Activated CD8-positive, alpha-beta T cell treated with anti-CD3 and anti-CD28 coated beads for 36 hours (primary cell): ENCODE data around the gene CIDEA. TPM values are rescaled to one million over a fixed set of nuclear protein-coding genes. Genes with fewer than 3 reads are reported as not detected.

ENCODE experiments used
- ATAC-seq: fragments of 200-7000 bp; cut with Tn5 transposase; one replicate; pipeline ENCODE4 v1.10.0; 2021; ENCODE audit warnings: mild to moderate bottlenecking, moderate library complexity
- CTCF ChIA-PET: fragments of 350-600 bp; sonication (Branson Sonifier 250); formaldehyde crosslinking; loops from one replicate; lab custom pipeline; 2021; ENCODE audit warnings: antibody characterized with exemption; lab: Charles Lee
- POLR2A ChIA-PET: fragments of 350-600 bp; sonication (Branson Sonifier 250); formaldehyde crosslinking; loops from one replicate; lab custom pipeline; 2021; ENCODE audit warnings: antibody characterized with exemption; lab: Charles Lee
- DNase-seq: peaks from one replicate; pipeline ENCODE4 v3.0.0-alpha.2; 2020
- H3K27ac Mint-ChIP-seq: one replicate; pipeline ENCODE4 v1.8.0; 2021; ENCODE audit warnings: mild to moderate bottlenecking, mixed read lengths
- H3K27me3 Mint-ChIP-seq: one replicate; pipeline ENCODE4 v1.8.0; 2021; ENCODE audit warnings: mixed read lengths
- H3K36me3 Mint-ChIP-seq: one replicate; pipeline ENCODE4 v1.8.0; 2021; ENCODE audit warnings: low read depth, mixed read lengths
- H3K4me1 Mint-ChIP-seq: one replicate; pipeline ENCODE4 v1.8.0; 2021; ENCODE audit warnings: low read depth, mixed read lengths
- H3K4me3 Mint-ChIP-seq: one replicate; pipeline ENCODE4 v1.8.0; 2021; ENCODE audit warnings: mild to moderate bottlenecking, moderate library complexity, mixed read lengths
- H3K9me3 Mint-ChIP-seq: one replicate; pipeline ENCODE4 v1.8.0; 2021; ENCODE audit warnings: mixed read lengths
- CTCF ChIP-seq: fragments of 200-600 bp; IDR thresholded peaks from one replicate; pipeline ENCODE4 v1.8.0; 2022; ENCODE audit warnings: antibody characterized with exemption, mild to moderate bottlenecking
- intact Hi-C: fragments of 100-400 bp; cut with micrococcal nuclease; formaldehyde crosslinking; loops from one replicate; pipeline ENCODE4 v1.10.0; 2022
- total RNA-seq, 2 experiments: library from RNA; stranded (reverse); gene quantifications; one replicate each; pipeline ENCODE4 v1.2.3, GENCODE V29; 2021

CIDEA gene
- total RNA-seq, 2 experiments from 2014 or later: not detected

DNA sequence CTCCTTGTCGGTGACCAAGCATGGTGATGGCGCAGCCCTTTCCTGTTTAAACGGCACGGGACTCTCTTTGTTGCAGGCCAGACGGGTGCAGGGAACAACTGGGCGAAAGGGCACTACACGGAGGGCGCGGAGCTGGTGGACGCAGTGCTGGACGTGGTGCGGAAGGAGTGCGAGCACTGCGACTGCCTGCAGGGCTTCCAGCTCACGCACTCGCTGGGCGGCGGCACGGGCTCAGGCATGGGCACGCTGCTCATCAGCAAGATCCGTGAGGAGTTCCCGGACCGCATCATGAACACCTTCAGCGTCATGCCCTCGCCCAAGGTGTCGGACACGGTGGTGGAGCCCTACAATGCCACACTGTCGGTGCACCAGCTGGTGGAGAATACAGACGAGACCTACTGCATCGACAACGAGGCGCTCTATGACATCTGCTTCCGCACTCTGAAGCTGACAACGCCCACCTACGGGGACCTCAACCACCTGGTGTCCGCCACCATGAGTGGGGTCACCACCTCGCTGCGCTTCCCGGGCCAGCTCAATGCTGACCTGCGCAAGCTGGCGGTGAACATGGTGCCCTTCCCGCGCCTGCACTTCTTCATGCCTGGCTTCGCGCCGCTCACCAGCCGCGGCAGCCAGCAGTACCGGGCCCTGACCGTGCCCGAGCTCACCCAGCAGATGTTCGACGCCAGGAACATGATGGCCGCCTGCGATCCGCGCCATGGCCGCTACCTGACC is 71.0 kb downstream of the CIDEA start:
- H3K27ac Mint-ChIP-seq: no peak overlapping the region
- POLR2A ChIA-PET: interaction anchor here (0.7 kb wide), 1 partner anchor 335 kb away, joined by 3 read pairs; no protein-coding TSS in a partner anchor
- peaks cover 7% of the 10 kb centered on the region for H3K4me1 Mint-ChIP-seq
- no peak overlapping the region for H3K4me3 Mint-ChIP-seq
- CTCF ChIA-PET: interaction anchor here (1.3 kb wide), 1 partner anchor 33 kb away, joined by 3 read pairs; no protein-coding TSS in a partner anchor
- no peak for ATAC-seq
- DNase-seq: no peak
- peaks cover 57% of the 10 kb centered on the region for H3K36me3 Mint-ChIP-seq
- TF ChIP-seq CTCF: no peak
- no peaks in the 10 kb centered on the region for H3K9me3 Mint-ChIP-seq
- intact Hi-C loops: no loop called here
- no peaks in the 10 kb centered on the region for H3K27me3 Mint-ChIP-seq

GRCh38 chr18:12325726-12326245 is 71.6 kb downstream of the CIDEA start:
- Mint-ChIP-seq H3K4me1 (peaks cover 7% of the 10 kb centered on the region), H3K27ac (no peak overlapping the region), H3K36me3 (peaks cover 57% of the 10 kb centered on the region), H3K9me3 (no peaks in the 10 kb centered on the region), H3K4me3 (no peak overlapping the region), H3K27me3 (no peaks in the 10 kb centered on the region)
- CTCF ChIA-PET: no interaction called here
- POLR2A ChIA-PET: interaction anchor here (0.7 kb wide), 1 partner anchor 334 kb away, joined by 3 read pairs; no protein-coding TSS in a partner anchor
- DNase-seq (no peak), ATAC-seq (no peak)
- intact Hi-C loops: no loop called here
- no peak for TF ChIP-seq CTCF

DNA sequence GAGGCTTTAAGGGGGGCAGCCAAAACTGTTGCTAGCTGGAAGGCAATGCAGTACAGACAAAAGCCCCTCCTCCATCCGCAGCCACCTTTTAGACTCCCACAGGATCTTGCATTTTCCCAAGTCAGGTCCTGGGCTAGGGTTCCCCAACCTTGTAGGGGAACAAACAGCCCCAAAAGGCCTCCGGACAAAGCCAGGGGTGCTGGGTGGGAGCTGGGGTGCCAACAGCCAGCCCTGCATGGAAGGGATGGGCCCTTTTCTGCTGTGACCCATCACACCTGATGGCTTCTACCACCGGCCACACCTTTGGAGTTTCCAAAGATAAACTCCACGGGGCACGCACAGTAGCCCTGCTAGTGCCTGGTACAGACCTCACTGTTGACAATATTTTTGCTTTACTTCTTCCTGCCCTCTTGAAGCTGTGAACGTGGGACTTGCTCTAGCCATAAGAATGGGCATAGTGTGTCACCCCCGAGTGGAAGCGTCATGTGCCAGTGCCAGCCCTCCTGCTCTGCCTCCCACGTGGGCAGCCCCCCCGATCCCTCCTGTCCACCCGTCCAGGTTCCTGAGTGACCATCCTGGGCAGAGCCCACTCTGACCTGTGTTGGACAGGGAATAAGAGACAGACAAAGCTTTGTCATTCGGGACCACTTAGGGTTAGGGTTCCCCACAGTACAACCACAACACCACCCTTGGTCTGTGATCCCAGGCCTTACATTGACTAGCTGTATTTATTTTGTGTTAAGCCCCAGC is 72.7 kb downstream of the CIDEA start:
- Mint-ChIP-seq H3K36me3 (peaks cover 50% of the 10 kb centered on the region), H3K27me3 (no peaks in the 10 kb centered on the region), H3K4me1 (peaks cover 7% of the 10 kb centered on the region), H3K4me3 (no peak overlapping the region), H3K9me3 (no peaks in the 10 kb centered on the region), H3K27ac (no peak overlapping the region)
- ChIA-PET CTCF (interaction anchor here (0.6 to 2.4 kb wide), 8 partner anchors 9 to 340 kb away, joined by 3 to 32 read pairs (median 5); no protein-coding TSS in a partner anchor), POLR2A (interaction anchor here (1.0 kb wide), 1 partner anchor 9 kb away, joined by 5 read pairs; no protein-coding TSS in a partner anchor)
- no peak for TF ChIP-seq CTCF
- intact Hi-C loops: no loop called here
- no peak for ATAC-seq
- no peak for DNase-seq

Other genes starting within 250 kb of the CIDEA start
- gene ANKRD62, start 160.5 kb upstream of the CIDEA start, total RNA-seq: not detected
- 10 to 100 TPM; 11.5 to 12.6 TPM for gene TUBB6, start 53.9 kb downstream of the CIDEA start, total RNA-seq
- 10 to 100 TPM; 60.6 to 64.0 TPM for gene AFG3L2, start 122.9 kb downstream of the CIDEA start, total RNA-seq
- 1 to 10 TPM; 6.3 to 6.5 TPM for gene PRELID3A, start 153.6 kb downstream of the CIDEA start, total RNA-seq